Panc1 (cell line): ENCODE measurements around the gene NEGR1.

ENCODE experiments used
- POLR2AphosphoS5 ChIP-seq: IDR thresholded peaks from 2 replicates; pipeline ENCODE4 v1.6.1; 2012; ENCODE audit warnings: mild to moderate bottlenecking, low read depth, low read length, moderate library complexity
- REST ChIP-seq, 2 experiments: IDR thresholded peaks; 2 replicates each; pipeline ENCODE4 v1.6.1; 2011 to 2012; ENCODE audit warnings: low read depth in 2 of 2, control low read depth in 1 of 2, low read length in 1 of 2, mild to moderate bottlenecking in 1 of 2, moderate library complexity in 1 of 2; ENCODE audit not compliant: insufficient read depth in 1 of 2
- SIN3A ChIP-seq: IDR thresholded peaks from 2 replicates; pipeline ENCODE4 v1.6.1; 2012; ENCODE audit warnings: low read depth, mild to moderate bottlenecking, low read length, moderate library complexity, borderline replicate concordance; ENCODE audit not compliant: insufficient read depth
- TCF7L2 ChIP-seq: IDR thresholded peaks from 2 replicates; pipeline ENCODE4 v1.6.1; 2011; ENCODE audit warnings: mild to moderate bottlenecking, low read depth, low read length, inconsistent platforms
- TF ChIP-seq, protein P1 (sequence below): fragments of 450-650 bp; IDR thresholded peaks from 2 replicates; pipeline ENCODE4 v1.5.1; 2017; ENCODE audit warnings: mild to moderate bottlenecking

- no peak for TF ChIP-seq POLR2AphosphoS5
- TF ChIP-seq, protein P1, sequence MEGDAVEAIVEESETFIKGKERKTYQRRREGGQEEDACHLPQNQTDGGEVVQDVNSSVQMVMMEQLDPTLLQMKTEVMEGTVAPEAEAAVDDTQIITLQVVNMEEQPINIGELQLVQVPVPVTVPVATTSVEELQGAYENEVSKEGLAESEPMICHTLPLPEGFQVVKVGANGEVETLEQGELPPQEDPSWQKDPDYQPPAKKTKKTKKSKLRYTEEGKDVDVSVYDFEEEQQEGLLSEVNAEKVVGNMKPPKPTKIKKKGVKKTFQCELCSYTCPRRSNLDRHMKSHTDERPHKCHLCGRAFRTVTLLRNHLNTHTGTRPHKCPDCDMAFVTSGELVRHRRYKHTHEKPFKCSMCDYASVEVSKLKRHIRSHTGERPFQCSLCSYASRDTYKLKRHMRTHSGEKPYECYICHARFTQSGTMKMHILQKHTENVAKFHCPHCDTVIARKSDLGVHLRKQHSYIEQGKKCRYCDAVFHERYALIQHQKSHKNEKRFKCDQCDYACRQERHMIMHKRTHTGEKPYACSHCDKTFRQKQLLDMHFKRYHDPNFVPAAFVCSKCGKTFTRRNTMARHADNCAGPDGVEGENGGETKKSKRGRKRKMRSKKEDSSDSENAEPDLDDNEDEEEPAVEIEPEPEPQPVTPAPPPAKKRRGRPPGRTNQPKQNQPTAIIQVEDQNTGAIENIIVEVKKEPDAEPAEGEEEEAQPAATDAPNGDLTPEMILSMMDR, result no peak
- no peak for TF ChIP-seq TCF7L2
- no peak for TF ChIP-seq REST (IDR thresholded peaks at IDR 0.05; ENCODE audit: insufficient read depth in 1 of 2, low read depth in 2 of 2, low read length in 1 of 2)
- TF ChIP-seq SIN3A, result no peak
Measured at GRCh38 chr1:72182859-72183258, 99.5 kb downstream of the NEGR1 start.
